22Rv1 (cell line): ENCODE data around the gene FREY1.

Experiments used
- CTCF ChIP-seq: fragments of 450-650 bp; IDR thresholded peaks from 2 replicates; pipeline ENCODE4 v1.5.1; 2017; ENCODE audit warnings: mild to moderate bottlenecking
- ZFX ChIP-seq: fragments of 450-650 bp; IDR thresholded peaks from 2 replicates; pipeline ENCODE4 v1.6.1; 2017; ENCODE audit warnings: antibody characterized with exemption, borderline replicate concordance

GRCh38 chr11:45913514-45913913 lies 6.4 kb upstream of the FREY1 start:
- TF ChIP-seq CTCF (no peak), ZFX (no peak)
